NCI-H2081 treated with DMSO at 0.1 percent for 48 hours (cell line): ENCODE data around the gene DACT2.
"Not testable (repeated sequence)": the region's sequence is repeated elsewhere in the genome, so short reads cannot be mapped to it uniquely, and the experiment has no call there.

Source experiments
- DNase-seq: peaks from one replicate; lab custom pipeline; 2025; lab: John Stamatoyannopoulos, UW

The DACT2 gene, protein sequence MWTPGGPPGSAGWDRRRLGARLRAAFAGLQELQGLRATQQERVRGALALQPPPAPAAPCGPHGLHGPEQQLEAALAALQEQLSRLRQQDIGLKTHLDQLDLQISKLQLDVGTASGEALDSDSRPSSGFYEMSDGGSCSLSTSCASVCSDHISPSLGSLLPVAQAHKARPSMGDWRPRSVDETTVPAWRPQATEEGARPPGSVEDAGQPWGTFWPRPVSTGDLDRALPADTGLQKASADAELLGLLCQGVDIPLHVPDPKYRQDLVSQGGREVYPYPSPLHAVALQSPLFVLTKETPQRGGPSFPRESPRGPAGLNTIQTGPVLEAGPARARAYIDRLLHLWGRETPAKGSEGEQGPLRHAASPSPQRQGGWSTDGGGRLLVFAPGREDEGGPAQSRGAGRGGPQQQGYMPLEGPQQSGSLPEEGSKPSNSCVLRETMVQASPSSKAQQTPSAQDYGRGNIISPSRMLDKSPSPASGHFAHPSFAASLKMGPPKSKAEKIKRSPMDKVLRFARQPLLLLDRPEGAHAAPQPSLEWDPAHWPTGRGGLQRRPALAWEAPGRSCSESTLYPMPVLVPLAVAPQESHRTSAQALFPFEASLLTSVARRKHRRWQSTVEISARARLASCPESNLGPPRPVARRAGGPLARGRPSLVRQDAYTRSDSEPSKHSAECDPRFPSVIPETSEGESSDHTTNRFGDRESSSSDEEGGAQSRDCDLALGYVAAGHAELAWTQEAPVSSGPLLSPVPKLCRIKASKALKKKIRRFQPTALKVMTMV

DNA sequence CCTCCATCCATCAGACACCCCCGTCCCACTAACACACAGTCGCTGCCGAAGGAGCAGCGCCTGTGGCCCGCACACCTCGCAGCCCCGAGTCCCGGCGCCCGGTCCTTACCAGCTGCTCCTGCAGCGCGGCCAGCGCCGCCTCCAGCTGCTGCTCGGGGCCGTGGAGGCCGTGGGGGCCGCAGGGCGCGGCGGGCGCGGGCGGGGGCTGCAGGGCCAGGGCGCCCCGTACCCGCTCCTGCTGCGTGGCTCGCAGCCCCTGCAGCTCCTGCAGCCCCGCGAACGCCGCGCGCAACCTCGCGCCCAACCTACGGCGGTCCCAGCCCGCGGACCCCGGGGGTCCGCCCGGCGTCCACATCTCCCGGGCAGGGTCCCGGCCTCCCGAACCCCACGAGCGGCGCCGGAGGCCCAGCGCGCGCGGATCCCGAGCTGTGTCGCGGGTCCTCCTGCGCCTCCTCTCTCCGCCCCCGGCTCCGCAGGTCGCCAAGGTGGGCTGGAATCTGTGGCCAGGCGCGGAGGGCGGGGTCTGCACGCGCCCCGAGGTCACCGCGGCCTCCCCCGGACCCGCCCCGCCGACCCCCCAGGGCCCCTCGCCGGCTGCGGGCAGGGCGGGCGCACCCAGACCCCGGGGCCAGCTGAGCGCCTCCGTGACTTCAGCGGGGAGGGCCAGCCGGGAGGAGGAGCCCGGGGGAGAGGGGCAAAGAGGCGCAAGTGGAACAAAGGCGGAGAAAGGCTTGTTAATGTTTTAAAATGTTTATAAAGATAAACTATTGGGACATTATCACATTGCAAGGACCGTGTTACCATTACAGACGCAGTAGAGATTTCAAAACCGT, at the start of gene DACT2:
Gene DACT2, minus strand, starts transcription at position 499 of the 833 bp plus-strand sequence. Its CDS starts 144 bp downstream, at position 355.
- no peak for DNase-seq

DNA sequence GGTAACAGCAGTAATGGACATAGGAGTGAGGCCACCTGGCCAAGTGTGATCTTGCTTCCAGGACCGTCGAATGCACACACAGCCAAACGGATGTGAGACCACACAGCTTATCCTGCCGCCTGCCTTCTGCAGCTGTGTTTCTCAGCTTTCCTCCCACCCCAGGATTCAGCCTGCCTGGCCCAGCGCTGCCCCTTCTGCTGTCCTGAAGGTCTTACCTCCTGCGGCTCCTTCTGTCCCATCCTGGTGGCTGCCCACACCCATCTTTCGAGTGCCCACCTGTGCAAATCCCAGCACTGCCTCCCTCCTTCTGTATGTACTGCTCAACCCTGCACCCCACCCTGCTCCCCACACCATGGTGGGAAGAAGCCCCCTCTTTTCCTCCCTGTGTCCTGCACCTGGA, 49.4 kb upstream of the DACT2 start:
- DNase-seq = no peak

DNA sequence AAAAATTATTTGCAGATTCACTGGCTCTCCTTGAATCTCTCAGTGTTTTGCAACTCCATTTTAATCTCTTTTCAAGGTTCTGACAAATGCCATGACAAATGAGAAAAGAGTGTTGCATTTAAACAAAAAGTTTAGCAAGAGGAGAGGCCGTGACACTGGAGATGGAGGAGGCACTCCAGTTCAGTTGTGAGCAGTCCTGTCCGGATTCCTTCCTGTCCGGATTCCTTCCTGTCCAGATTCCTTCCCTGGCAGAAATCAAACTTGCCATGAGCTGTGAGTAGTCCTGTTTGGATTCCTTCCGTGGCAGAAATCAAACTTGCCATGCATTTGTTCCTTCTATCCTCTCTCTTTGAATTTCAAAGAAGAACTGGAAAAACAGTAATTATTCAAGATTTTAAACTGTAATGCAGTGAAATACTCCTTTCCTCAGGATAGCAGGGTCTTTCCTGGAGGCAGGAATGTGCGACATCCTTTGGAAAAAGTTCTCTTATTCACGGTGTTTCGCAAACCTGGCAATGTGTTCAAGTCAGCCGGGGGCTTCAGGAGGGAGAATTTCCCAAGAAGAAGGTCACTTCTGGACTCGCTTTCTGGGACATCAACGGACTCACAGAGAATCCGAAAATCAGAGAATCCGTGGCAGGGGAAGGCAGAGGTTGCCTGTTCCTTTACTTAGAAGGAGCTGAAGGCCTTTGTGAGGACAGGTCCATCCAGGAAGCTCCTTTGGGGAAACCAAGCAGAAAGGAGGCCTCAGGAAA, 48.7 kb upstream of the DACT2 start:
- DNase-seq = no peak

DNA sequence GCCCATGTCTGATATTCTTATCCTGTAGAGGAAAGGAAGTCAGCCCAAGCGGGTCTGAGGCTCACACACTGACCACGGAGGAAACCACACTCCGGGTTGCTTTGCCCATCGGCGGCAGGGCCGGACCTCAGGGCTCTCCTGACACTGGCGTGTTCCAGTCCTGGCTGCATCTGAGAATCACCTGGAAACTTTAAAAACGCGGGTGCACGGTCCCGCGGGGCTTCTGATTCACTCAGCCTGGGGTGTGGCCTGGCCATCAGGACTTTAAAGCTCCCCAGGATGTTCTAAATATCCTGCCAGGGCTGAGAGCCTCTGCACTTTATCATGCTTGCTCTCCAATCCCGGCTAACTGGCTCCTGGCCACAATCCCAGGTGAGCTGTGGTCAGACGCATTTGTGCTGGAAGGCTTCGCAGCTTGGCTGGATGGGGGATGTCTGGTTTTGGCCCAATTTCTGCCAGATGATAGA, 47.7 kb upstream of the DACT2 start:
- DNase-seq = no peak

DNA sequence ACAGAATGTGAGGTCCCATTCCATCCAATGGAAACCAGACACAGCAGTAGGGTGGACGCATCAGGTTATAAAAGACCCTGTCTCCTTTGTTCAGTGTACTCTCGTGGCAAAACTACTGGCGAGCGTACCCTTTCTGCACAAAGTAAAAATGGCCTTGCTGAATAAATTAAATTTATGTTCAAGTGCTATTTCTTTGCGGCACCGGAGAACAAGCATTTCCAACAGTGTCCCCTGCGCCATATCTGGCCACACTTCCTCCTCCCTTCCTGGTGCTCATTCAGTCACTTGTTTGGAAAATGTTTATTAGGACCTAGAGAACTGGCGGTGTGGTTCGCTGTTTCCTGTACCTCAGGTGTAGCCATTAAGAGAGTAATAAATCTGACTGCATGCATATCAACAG, 46.9 kb upstream of the DACT2 start:
- no peak for DNase-seq

DNA sequence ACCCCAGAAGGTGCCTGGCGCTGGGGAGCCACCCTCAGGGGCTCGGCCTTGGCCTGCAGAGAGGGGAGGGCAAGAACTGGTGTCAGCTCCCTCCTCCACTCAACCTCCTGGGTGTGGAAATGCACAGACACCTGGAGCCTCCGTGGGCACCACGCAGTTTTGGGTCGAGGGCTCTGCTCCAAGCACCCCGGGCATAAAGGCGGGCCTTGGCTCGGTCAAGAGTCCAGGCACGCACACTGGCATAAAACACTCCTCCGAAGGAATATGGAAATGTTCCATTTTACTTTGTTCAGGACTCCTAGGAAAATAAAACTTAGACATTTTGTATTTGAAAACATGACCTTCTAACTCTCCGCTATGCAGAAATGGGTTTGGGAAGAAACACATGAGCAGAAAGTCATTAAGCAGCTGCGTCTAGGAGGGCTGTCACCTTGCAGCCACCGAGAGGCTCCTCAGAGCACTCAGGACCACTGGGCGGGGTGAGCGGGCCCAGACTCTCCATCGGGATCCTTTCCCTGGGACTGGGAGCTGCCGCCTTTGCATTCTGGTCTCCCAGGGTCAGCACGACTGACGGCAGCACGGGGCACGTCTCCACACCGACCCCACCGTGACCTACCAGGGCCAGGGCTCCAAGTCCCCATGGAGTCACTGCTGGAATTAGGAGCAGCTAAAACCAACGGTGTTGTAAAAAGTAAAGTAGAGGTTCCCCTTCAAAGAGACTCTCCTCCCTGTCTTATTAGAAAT, 46.0 kb upstream of the DACT2 start:
- DNase-seq = no peak

DNA sequence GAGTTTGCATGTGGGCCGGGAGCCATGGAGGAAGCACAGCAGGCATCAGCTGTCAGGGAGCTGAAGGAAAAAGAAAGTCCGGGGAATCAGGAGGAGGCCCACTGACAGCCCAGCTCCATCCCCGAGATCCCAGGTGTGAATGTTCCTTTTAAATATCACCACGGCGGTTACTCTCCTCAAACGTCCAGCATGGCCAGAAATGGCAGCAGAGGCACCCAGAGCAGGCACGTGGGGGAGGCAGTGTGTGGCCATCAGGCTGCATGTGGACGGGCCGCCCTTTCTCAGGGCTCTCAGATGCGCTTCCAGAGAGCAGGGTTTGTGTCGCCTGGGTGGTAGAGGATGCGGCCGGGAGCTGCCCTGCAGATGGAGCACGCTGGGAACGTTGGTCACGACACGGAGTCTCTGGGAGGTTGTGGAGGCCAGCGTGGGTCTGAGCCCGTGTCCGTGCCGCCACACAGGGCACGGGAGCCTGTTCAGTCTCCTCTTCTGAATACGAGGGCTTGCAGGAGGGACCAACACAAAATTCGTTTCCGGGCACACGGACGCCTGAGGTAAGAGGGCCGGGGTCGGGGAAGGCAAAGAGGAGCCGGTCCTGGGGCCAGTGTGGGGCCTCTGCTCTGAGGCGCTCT, 45.3 kb upstream of the DACT2 start:
- DNase-seq = no peak

DNA sequence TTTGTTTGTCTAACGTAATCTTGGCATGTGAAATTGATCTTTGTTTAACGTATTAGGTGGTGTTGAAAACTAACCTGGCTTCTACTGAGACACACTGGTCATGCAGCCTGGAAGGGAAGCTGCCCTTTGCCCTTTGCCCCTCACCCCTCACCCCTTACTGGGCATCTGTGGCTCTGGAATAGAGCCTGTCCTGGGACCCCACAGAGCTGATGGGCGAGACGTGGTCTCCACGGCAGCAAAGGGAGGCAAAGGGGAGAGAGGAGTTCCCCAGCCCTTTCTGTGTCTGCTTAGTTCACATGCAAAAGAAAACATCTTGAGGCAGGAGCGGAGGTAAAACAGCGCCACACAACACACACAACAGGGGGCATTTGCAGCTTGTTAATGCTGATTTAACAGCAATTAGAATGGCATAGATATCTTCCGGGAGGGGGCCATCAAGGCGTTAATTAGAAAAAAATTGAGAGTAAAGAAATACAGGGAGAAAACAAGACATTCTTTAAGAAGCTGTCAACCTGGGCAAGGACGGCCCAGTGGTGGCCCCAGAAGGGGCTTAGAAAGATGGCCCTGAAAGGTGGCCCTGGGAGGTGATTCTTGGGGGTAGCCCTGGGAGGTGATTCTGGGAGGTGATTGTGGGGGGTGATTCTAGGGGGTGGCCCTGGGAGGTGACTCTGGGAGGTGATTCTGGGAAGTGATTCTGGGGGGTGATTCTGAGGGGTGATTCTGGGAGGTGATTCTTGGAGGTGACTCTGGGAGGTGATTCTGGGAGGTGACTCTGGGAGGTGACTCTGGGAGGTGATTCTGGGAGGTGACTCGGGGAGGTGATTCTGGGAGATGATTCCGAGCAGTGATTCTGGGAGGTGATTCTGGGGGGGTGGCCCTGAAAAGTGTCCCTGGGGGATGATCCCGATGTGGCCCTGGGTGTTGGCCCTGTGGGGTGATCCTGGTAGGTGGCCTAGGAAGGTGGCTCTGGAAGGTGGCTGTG, 44.5 kb upstream of the DACT2 start:
- no peak for DNase-seq

DNA sequence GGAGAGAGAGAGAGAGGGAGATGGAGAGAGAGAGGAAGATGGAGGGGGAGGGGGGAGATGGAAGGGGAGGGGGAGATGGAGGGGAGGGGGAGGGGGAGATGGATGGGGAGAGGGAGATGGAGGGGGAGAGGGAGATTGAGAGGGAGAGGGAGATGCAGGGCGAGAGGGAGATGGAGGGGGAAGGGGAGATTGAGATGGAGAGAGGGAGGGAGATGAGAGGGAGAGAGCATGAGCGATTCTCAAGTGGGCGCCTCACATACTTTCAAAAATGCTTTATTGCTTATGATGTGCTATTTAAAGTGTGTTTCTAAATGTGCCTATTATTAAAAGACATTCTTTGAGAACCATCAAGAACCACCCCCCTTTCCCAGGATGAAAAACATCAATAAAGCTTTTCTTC, 43.7 kb upstream of the DACT2 start:
- DNase-seq = no peak

DNA sequence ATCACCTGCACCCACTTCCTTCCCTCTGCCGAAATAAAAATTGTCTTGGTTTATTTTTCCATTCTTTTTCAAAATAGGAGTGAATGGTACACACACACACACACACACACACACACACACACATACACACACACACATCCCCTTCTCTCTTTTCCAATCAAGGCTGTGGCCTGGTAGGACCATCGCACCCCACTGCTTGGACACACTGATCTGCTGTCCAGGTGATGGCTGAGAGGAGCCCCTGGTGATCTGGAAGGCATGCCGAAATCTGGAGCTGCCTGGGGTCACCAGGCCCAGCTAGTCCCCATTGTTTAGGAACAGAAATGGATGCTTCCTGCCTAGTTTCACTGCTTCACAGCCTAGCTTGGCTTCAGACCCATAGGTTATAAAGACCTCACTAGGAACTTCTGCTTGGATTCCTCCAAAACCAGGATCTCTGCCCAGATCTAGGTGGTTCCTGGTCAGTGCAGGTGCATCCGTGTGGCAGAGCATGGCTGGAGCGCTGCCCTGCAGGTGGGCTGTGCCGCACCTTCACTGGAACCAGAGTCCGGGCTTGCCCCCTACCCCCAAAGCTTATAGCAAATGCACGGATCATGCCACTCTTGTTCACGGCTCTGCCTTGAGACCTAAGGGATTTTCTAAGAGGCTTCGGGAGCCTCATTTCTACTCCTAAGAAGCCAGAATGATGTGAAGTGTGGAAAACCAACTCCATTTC, 42.9 kb upstream of the DACT2 start:
- DNase-seq = no peak

DNA sequence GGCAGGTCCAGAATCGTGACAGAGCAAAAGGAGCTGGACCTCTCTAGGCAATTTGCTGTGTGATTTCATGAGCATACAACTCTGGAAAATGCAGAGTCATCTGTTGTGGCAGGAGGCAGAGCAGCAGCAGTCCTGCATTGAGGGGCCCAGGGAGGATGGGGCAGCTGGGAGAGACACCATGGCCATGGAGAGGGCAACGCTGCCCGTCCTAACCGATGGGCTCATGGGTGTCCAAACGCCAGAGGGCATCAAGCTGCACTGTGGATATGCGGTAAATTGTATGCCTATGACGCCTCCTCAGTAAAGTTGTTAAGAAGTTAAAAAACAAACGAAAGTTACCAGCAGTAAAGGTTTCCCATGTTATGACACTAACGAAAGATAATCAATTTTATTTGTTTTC, 42.2 kb upstream of the DACT2 start:
- no peak for DNase-seq

DNA sequence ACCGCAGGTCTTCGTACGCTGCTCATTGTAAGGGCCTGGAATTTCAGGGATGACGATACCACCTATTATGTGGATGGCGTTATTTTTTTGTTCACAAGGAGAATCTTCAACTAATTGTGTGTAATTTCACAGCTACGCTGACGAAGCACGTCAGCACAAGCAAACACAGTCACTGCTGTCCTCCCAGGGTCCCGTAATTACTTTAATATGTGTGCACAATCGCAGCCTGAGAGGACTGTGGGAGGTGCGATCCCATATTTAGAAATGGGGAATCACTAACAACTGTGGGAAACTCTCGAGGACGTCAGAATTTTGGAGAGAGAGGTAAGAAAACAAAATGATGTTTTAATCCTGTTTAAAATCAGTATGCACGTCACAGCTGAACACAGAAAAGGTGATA, 40.2 kb upstream of the DACT2 start:
- no peak for DNase-seq

DNA sequence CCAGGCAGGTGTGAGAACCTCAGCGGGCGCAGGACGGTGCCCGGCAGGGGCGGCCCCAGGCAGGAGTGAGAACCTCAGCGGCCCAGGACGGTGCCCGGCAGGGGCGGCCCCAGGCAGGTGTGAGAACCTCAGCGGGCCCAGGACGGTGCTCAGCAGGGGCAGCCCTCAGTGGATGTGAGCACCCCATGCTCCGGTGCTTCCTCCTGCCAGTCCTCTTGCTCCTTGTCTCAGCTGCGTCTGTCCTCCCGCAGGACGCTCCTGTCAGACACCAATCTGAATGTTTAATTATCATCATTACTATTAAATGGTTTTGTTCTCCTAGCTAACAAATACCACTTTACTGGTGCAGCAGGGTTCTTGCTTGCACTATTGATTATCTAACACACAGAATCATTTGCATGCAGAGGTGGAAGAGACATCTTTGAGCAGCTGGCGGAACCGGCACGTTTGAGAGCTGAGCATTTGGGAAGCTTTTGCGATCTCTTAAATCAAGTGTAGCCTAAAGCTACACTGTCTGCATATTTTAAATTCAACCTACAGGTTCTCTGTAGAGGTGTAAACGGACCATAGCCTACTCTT, 39.4 kb upstream of the DACT2 start:
- no peak for DNase-seq

DNA sequence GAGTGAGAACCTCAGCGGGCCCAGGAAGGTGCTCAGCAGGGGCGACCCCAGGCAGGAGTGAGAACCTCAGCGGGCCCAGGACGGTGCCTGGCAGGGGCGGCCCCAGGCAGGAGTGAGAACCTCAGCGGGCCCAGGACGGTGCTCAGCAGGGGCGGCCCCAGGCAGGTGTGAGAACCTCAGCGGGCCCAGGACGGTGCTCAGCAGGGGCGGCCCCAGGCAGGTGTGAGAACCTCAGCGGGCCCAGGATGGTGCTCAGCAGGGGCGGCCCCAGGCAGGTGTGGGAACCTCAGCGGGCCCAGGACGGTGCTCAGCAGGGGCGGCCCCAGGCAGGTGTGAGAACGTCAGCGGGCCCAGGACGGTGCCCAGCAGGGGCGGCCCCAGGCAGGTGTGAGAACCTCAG, 37.3 kb upstream of the DACT2 start:
- DNase-seq = not testable (repeated sequence)

DNA sequence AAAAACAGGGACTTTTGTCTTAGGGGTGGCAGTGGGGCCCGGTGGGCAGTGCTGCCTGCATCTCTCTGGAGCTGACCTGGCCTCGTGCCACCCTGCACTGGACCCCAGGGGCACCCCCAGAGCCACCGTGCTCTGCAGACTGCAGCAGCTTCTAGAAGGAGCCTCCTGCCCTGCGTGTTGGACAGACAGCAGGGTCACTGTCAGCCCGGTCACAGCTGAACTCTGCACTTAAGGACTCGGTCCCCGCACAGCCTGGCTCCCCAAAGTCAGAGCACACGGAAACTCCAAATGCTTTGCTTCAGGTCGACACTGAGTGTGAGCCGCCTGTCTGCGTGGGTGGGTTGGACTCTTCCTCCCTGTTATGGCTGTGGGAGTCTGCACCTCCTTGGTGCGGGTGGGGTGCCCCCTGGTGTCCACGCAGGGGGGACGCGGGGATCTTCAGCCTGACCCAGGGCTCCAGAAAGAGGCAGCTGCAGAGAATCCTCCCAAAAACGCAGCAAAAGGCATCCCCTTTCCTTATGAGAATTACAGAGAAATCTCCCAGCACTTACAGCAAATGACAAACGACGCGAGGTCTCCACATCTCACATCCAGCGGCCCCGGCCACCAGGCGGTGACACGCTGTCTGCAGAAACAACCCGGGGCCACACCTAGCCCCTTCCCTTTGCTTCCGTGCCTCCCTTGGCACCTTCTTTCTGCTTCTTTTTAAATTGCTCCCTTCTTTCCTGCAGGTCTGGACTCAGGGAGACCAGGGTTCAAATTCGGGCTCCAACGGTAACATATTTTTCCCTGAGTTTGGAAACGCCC, 36.3 kb upstream of the DACT2 start:
- no peak for DNase-seq

DNA sequence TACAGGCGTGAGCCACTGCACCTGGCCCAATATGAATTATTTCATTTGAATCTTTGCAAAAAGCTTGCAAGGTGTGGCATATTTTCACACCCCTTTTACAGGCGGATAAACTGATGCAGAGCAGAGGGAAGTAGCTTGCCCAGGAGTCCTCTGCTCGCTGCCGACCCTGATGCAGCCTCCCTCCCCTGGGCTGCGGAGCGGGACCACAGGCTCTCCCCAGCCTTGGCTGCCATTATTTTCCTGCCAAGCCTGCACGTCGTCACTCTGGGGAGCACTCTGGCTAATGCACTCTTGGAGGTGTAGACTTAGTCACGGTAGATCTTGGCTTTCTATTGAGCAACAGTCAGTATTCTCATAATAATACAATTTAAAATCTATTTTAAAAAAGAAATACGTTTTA, 34.8 kb upstream of the DACT2 start:
- no peak for DNase-seq

DNA sequence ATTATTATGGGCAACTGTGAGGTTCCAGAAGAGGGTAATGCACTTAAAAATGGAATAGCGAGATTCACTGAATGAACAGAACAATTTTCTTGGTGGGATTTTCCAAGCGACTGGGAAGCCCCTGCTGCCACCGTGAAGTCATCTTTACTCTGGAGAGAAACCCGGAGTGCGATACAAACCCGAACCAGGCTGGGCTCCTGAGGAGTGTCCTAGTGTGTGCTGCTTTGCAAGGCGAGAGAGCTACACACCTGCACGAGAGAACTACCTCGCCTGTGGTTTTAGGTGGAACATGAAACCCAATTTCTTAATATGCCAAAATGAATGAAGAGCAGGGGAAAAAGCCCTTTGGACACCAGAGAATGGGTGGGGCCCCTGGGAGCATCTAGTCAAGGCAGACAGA, 33.5 kb upstream of the DACT2 start:
- no peak for DNase-seq
